ENCODE results near the gene QRFP. TPM values are rescaled to one million over a fixed set of nuclear protein-coding genes. Genes with fewer than 3 reads are reported as not detected.

The QRFP gene
- total RNA-seq, 1 donor: not detected

- no peak for DNase-seq (ENCODE audit: insufficient read length, low spot score, missing footprints)
- Histone ChIP-seq H4K20me1 (ENCODE audit: insufficient read depth, low read length) (no peaks in the 10 kb centered on the region), H3K27ac (ENCODE audit: low read depth, low read length) (no peak overlapping the region), H3K9me3 (ENCODE audit: low read depth, low read length) (no peaks in the 10 kb centered on the region), H2AFZ (ENCODE audit: low read length) (no peak overlapping the region), H3K36me3 (ENCODE audit: insufficient read depth, low read length) (no peaks in the 10 kb centered on the region), H3K4me1 (ENCODE audit: insufficient read depth, low read length) (peaks cover 13% of the 10 kb centered on the region), H3K4me3 (ENCODE audit: insufficient read depth, low read length) (no peak overlapping the region), H3K4me2 (ENCODE audit: insufficient read depth, low read length) (no peak overlapping the region), H3K27me3 (ENCODE audit: insufficient read depth, low read length) (no peaks in the 10 kb centered on the region), H3K79me2 (ENCODE audit: insufficient read depth, low read length) (no peaks in the 10 kb centered on the region)
- TF ChIP-seq, protein P1, sequence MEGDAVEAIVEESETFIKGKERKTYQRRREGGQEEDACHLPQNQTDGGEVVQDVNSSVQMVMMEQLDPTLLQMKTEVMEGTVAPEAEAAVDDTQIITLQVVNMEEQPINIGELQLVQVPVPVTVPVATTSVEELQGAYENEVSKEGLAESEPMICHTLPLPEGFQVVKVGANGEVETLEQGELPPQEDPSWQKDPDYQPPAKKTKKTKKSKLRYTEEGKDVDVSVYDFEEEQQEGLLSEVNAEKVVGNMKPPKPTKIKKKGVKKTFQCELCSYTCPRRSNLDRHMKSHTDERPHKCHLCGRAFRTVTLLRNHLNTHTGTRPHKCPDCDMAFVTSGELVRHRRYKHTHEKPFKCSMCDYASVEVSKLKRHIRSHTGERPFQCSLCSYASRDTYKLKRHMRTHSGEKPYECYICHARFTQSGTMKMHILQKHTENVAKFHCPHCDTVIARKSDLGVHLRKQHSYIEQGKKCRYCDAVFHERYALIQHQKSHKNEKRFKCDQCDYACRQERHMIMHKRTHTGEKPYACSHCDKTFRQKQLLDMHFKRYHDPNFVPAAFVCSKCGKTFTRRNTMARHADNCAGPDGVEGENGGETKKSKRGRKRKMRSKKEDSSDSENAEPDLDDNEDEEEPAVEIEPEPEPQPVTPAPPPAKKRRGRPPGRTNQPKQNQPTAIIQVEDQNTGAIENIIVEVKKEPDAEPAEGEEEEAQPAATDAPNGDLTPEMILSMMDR (IDR thresholded peaks at IDR 0.05; ENCODE audit: extremely low read depth, low read depth, low read length): no peak
Observed at GRCh38 chr9:130925050-130925678, 28.6 kb upstream of the QRFP start.

DNA sequence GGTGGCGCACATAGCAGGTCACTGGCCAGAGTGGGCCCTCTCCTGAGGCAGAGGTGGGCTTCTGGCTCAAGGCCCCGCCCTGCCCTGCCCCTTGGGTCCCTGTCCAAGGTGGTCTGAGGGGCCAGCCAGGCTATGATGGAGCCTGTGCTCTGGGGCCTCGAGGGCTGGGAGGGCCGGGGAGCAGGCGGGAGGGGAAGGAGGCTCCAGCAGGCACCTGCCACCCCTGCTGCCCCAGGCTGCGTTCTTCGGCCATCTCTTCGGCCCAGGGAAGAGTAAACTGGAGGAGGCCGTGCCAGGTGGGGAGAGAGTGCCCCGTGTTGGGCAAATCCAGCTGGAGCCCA is 27.8 kb upstream of the QRFP start:
- Histone ChIP-seq H4K20me1 (ENCODE audit: insufficient read depth, low read length) (no peaks in the 10 kb centered on the region), H3K27ac (ENCODE audit: low read depth, low read length) (no peak overlapping the region), H3K79me2 (ENCODE audit: insufficient read depth, low read length) (no peaks in the 10 kb centered on the region), H3K4me2 (ENCODE audit: insufficient read depth, low read length) (no peak overlapping the region), H3K27me3 (ENCODE audit: insufficient read depth, low read length) (no peaks in the 10 kb centered on the region), H2AFZ (ENCODE audit: low read length) (no peak overlapping the region), H3K4me1 (ENCODE audit: insufficient read depth, low read length) (peaks cover 13% of the 10 kb centered on the region), H3K9me3 (ENCODE audit: low read depth, low read length) (no peaks in the 10 kb centered on the region), H3K36me3 (ENCODE audit: insufficient read depth, low read length) (no peaks in the 10 kb centered on the region), H3K4me3 (ENCODE audit: insufficient read depth, low read length) (no peak overlapping the region)
- no peak for DNase-seq (ENCODE audit: insufficient read length, low spot score, missing footprints)
- TF ChIP-seq, protein P1 (IDR thresholded peaks at IDR 0.05; ENCODE audit: extremely low read depth, low read depth, low read length): no peak

DNA sequence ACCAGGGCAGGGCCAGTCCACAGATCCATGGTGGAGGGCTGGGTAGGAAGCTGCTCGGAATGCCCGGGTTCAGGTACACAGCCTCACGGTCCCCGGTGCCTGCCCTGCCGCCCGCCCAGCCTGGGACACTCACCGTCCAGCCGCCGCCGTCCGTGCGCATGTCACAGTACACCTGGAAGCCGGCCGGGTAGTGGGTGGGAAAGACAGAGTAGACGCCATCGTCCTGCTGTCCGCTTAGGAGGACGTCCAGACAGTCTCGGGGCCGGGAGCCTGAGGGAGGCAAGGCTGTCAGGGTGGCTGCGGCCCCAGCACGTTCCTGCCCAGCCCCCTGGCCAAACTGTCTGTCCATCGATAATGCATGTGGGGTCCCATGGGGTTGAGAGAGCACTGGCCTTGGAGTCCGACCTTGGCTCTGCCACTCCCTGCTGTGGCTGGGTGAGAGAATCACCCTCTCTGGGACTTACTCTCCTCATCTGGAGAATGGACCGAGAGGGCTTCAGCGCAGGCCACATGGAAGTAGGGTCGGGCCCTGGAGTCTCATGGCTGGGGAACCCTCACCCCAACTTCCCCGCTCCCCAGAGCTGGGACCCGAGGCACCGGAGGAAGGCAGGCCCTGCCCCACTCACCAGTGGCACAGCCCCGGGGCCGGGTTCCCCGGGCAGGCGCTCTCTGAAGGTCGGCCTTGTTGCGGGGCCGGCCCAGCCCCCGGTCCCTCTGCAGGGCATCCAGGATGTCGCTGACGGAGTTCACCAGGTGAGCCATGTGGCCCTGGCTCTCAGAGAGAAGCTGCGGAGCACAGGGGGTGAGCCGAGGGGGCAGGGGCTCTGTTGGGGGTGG is 27.2 kb upstream of the QRFP start:
- DNase-seq (ENCODE audit: insufficient read length, low spot score, missing footprints): no peak
- Histone ChIP-seq H4K20me1 (ENCODE audit: insufficient read depth, low read length) (no peaks in the 10 kb centered on the region), H3K27me3 (ENCODE audit: insufficient read depth, low read length) (no peaks in the 10 kb centered on the region), H3K36me3 (ENCODE audit: insufficient read depth, low read length) (no peaks in the 10 kb centered on the region), H3K4me2 (ENCODE audit: insufficient read depth, low read length) (no peak overlapping the region), H3K4me1 (ENCODE audit: insufficient read depth, low read length) (peaks cover 11% of the 10 kb centered on the region), H3K9me3 (ENCODE audit: low read depth, low read length) (no peaks in the 10 kb centered on the region), H3K27ac (ENCODE audit: low read depth, low read length) (no peak overlapping the region), H3K4me3 (ENCODE audit: insufficient read depth, low read length) (no peak overlapping the region), H3K79me2 (ENCODE audit: insufficient read depth, low read length) (no peaks in the 10 kb centered on the region), H2AFZ (ENCODE audit: low read length) (no peak overlapping the region)
- TF ChIP-seq, protein P1 (IDR thresholded peaks at IDR 0.05; ENCODE audit: extremely low read depth, low read depth, low read length): no peak

GRCh38 chr9:130922893-130923610 is 26.4 kb upstream of the QRFP start:
- Histone ChIP-seq H3K4me1 (ENCODE audit: insufficient read depth, low read length) (peaks cover 3% of the 10 kb centered on the region), H3K27me3 (ENCODE audit: insufficient read depth, low read length) (peaks cover 7% of the 10 kb centered on the region), H3K36me3 (ENCODE audit: insufficient read depth, low read length) (no peaks in the 10 kb centered on the region), H3K9me3 (ENCODE audit: low read depth, low read length) (no peaks in the 10 kb centered on the region), H4K20me1 (ENCODE audit: insufficient read depth, low read length) (no peaks in the 10 kb centered on the region), H3K79me2 (ENCODE audit: insufficient read depth, low read length) (no peaks in the 10 kb centered on the region), H3K27ac (ENCODE audit: low read depth, low read length) (no peak overlapping the region), H3K4me2 (ENCODE audit: insufficient read depth, low read length) (no peak overlapping the region), H2AFZ (ENCODE audit: low read length) (no peak overlapping the region), H3K4me3 (ENCODE audit: insufficient read depth, low read length) (no peak overlapping the region)
- TF ChIP-seq, protein P1 (IDR thresholded peaks at IDR 0.05; ENCODE audit: extremely low read depth, low read depth, low read length): no peak
- no peak for DNase-seq (ENCODE audit: insufficient read length, low spot score, missing footprints)

Data from osteoblast (primary cell).